Gastroesophageal sphincter (tissue), 4 donors: ENCODE data around the gene SYTL2. TPM values are rescaled to one million over a fixed set of nuclear protein-coding genes. Genes with fewer than 3 reads are reported as not detected.

ENCODE experiments used
- ATAC-seq: fragments of 150-250 bp; one replicate; pipeline ENCODE4 v1.9.1; 2016; ENCODE audit warnings: mild to moderate bottlenecking, moderate library complexity
- H3K27ac ChIP-seq, 4 donors: fragments of 200-600 bp; sonication (generic) in 3 of 4; 1 replicate in 3 of 4; 2 replicates in 1 of 4; pipeline ENCODE4 v1.5.1; 2016 to 2019
- H3K27me3 ChIP-seq: fragments of 200-600 bp; sonication (generic); one replicate; pipeline ENCODE4 v1.5.1; 2019
- H3K36me3 ChIP-seq, 2 donors: fragments of 200-600 bp; sonication (generic); one replicate each; pipeline ENCODE4 v1.5.1; 2019; ENCODE audit warnings: control low read depth in 1 of 2
- H3K4me1 ChIP-seq, 3 donors: fragments of 200-600 bp; sonication (generic); 1 replicate in 2 of 3; 2 replicates in 1 of 3; pipeline ENCODE4 v1.5.1; 2016 to 2019; ENCODE audit warnings: control low read depth in 2 of 3
- H3K4me3 ChIP-seq, 2 donors: fragments of 200-600 bp; sonication (generic); one replicate each; pipeline ENCODE4 v1.5.1; 2019; ENCODE audit warnings: mild to moderate bottlenecking in 1 of 2, moderate library complexity in 1 of 2
- H3K9me3 ChIP-seq, 3 donors: fragments of 200-600 bp; sonication (generic); one replicate each; pipeline ENCODE4 v1.5.1; 2017 to 2019; ENCODE audit warnings: control low read depth in 2 of 3
- EP300 ChIP-seq: sonication (generic); formaldehyde crosslinking; IDR thresholded peaks from one replicate; pipeline ENCODE4 v1.6.1; 2017; ENCODE audit warnings: antibody characterized with exemption, mild to moderate bottlenecking
- POLR2A ChIP-seq, 2 donors: fragments of 450-650 bp; IDR thresholded peaks; one replicate each; pipeline ENCODE4 v1.6.1; 2017; ENCODE audit warnings: antibody characterized with exemption in 2 of 2, mild to moderate bottlenecking in 2 of 2, moderate library complexity in 1 of 2
- POLR2AphosphoS5 ChIP-seq: sonication (generic); formaldehyde crosslinking; IDR thresholded peaks from one replicate; pipeline ENCODE4 v1.6.1; 2017; ENCODE audit warnings: antibody characterized with exemption
- WGBS, 2 donors: methylation state at CpG; one replicate each; pipeline ENCODE4 v1.1.5; 2018; ENCODE audit warnings: low coverage in 1 of 2; 5-methylcytosine and 5-hydroxymethylcytosine counted together
- total RNA-seq, 4 donors: library from RNA; depleted of rRNA; stranded (reverse); fragments of >200 nt; gene quantifications; one replicate each; pipeline ENCODE4 v1.1.0, GENCODE V29; 2016
- TF ChIP-seq, protein P1 (sequence below), 4 experiments: fragments of 200-600 bp in 2 of 4; fragments of 450-650 bp in 2 of 4; sonication (generic) in 1 of 4; IDR thresholded peaks; one replicate each; pipeline ENCODE4 v1.5.1; 2017 to 2019; ENCODE audit warnings: antibody characterized with exemption in 4 of 4, mild to moderate bottlenecking in 2 of 4, moderate library complexity in 2 of 4

SYTL2 gene
- total RNA-seq, 4 donors from 2014 or later, result 4.7 to 23.6 (median 8.4) TPM

DNA sequence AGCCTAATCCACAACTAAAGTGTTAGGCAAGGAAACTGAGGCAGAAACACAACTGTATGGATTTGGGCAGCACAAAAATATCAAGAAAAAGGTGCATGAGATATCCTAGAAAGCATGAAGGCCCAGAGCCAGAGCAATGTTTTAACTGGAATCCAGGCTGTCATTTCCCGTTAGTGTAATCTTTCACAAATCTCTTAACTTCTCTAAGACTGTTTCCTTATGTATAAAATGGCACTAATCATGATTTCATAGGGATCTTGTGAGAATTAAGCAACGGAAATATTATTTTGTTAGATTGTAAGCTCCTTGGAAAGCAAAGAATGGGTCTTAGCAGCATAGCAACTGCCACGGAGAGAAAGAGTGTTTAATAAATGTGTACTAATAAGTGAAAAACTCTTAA, 14.7 kb upstream of the SYTL2 start:
- no peaks in the 10 kb centered on the region for H3K9me3 ChIP-seq
- no peak overlapping the region for H3K27ac ChIP-seq
- H3K4me1 ChIP-seq, result peaks cover 0 to 11% (median 0%) of the 10 kb centered on the region in 3 donors
- no peak for ATAC-seq
- no peaks in the 10 kb centered on the region for H3K36me3 ChIP-seq
- no peak overlapping the region for H3K4me3 ChIP-seq
- TF ChIP-seq EP300 (no peak), POLR2A (IDR thresholded peaks at IDR 0.05) (no peak), POLR2AphosphoS5 (no peak)
- TF ChIP-seq, protein P1, sequence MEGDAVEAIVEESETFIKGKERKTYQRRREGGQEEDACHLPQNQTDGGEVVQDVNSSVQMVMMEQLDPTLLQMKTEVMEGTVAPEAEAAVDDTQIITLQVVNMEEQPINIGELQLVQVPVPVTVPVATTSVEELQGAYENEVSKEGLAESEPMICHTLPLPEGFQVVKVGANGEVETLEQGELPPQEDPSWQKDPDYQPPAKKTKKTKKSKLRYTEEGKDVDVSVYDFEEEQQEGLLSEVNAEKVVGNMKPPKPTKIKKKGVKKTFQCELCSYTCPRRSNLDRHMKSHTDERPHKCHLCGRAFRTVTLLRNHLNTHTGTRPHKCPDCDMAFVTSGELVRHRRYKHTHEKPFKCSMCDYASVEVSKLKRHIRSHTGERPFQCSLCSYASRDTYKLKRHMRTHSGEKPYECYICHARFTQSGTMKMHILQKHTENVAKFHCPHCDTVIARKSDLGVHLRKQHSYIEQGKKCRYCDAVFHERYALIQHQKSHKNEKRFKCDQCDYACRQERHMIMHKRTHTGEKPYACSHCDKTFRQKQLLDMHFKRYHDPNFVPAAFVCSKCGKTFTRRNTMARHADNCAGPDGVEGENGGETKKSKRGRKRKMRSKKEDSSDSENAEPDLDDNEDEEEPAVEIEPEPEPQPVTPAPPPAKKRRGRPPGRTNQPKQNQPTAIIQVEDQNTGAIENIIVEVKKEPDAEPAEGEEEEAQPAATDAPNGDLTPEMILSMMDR (IDR thresholded peaks at IDR 0.05), result no peak
- H3K27me3 ChIP-seq, result no peaks in the 10 kb centered on the region
- WGBS, 2 donors, result 39 to 48% methylated on average over 3 of the region's 3 CpGs

DNA sequence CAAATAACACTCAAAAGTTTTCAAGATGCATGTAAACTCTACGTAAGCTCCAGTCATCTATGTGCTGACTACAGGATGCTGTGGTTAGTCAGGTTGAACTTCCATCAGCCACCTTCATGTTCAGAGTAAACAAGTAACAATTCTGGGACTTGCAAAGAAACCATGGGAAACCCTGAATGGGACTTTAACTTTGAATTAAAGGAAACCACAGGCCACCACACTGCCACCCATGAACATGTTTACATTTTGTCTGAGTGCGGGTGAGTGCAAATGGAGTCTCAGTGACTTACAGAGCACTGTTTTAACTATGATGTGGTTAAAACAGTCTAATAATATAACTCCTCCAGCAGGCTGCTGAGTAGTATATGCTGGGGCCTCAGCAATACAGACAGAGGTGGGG, 12.9 kb upstream of the SYTL2 start:
- Histone ChIP-seq H3K36me3 (no peaks in the 10 kb centered on the region), H3K27ac (no peak overlapping the region), H3K9me3 (no peaks in the 10 kb centered on the region), H3K27me3 (no peaks in the 10 kb centered on the region), H3K4me3 (no peak overlapping the region), H3K4me1 (peaks cover 0 to 11% (median 0%) of the 10 kb centered on the region in 3 donors)
- 92 to 97% methylated on average over 2 of the region's 2 CpGs for WGBS, 2 donors
- TF ChIP-seq, protein P1 (IDR thresholded peaks at IDR 0.05), result no peak
- TF ChIP-seq POLR2A (IDR thresholded peaks at IDR 0.05) (no peak), EP300 (no peak), POLR2AphosphoS5 (no peak)
- ATAC-seq, result no peak

DNA sequence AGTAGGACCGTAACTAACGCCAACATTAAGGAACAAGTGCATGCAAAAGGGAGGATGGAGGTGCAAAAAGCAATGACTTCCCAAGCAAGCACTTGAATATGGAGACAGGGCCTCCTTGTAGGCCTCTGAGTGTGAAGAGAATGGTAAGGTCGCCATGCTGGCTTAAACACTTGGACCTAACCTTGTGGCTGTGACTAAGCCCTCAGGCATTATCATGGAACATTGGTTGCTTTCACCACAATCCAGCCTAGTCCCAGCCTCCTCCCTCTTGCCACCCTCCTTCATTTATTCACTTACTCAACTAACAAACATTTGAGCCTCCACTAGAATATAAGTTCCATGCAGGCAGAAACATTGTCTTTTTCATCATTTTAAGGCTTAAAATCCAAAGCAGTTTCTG, 11.9 kb upstream of the SYTL2 start:
- no peaks in the 10 kb centered on the region for H3K36me3 ChIP-seq
- ATAC-seq, result no peak
- no peaks in the 10 kb centered on the region for H3K27me3 ChIP-seq
- WGBS, 2 donors, result 84 to 100% methylated on average over 3 of the region's 3 CpGs
- peaks cover 0 to 8% (median 0%) of the 10 kb centered on the region in 3 donors for H3K4me1 ChIP-seq
- TF ChIP-seq POLR2AphosphoS5, result no peak
- no peak for TF ChIP-seq POLR2A (IDR thresholded peaks at IDR 0.05)
- TF ChIP-seq, protein P1 (IDR thresholded peaks at IDR 0.05), result no peak
- TF ChIP-seq EP300, result no peak
- H3K4me3 ChIP-seq, result no peak overlapping the region
- H3K27ac ChIP-seq, result no peak overlapping the region
- H3K9me3 ChIP-seq, result no peaks in the 10 kb centered on the region

DNA sequence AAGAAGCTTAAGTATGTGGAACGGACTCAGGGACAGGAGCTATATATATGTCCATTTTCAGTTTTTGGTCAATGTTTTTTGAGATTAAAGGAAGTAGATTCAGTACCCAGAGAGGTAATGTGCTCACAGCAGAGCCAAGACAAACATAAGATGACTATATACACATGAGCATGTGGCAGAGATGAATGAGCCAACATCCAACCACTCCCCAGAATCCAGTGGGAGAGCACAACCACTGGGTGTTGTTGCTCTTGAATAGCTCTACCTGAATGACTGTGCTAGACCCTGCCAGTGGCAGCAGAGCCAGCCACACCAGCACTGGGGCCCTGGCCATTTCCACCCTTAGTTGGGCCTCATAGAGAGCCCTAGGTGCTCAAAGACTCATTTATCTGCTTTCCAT, 10.7 kb upstream of the SYTL2 start:
- H3K36me3 ChIP-seq, result no peaks in the 10 kb centered on the region
- no peak for ATAC-seq
- no peaks in the 10 kb centered on the region for H3K4me1 ChIP-seq
- no peaks in the 10 kb centered on the region for H3K9me3 ChIP-seq
- TF ChIP-seq, protein P1 (IDR thresholded peaks at IDR 0.05), result no peak
- TF ChIP-seq EP300 (no peak), POLR2AphosphoS5 (no peak), POLR2A (IDR thresholded peaks at IDR 0.05) (no peak)
- H3K27me3 ChIP-seq, result no peaks in the 10 kb centered on the region
- no peak overlapping the region for H3K4me3 ChIP-seq
- WGBS, 2 donors, result 63 to 100% methylated on average over 1 of the region's 1 CpG
- H3K27ac ChIP-seq, result no peak overlapping the region

DNA sequence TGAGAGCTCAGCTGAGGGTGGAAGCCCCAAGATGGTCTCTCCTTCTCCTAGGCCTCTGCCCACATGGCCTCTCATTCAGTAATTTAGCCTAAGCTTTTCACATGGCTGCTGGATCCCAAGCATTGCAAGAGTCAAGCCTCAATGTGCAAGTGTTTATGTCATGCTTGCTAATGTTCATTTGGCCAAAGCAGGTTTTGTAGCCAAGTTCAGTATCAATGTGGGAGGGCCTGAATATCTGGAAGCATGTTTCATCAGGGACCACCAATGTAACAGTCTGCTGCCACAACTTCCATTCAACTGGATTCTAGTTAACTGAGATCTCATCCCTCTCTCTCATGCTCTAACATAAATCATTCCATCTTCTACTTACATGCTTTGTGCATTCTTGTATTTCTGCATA, 8.5 kb upstream of the SYTL2 start:
- TF ChIP-seq, protein P1 (IDR thresholded peaks at IDR 0.05), result no peak
- Histone ChIP-seq H3K27ac (no peak overlapping the region), H3K9me3 (no peaks in the 10 kb centered on the region), H3K27me3 (no peaks in the 10 kb centered on the region), H3K36me3 (no peaks in the 10 kb centered on the region), H3K4me1 (no peaks in the 10 kb centered on the region), H3K4me3 (no peak overlapping the region)
- no peak for ATAC-seq
